Astrocyte of the cerebellum (primary cell): ENCODE measurements around the gene SCRN2.

Experiments
- DNase-seq: peaks from one replicate; pipeline ENCODE4 v3.0.0-alpha.2; 2011; ENCODE audit warnings: low read depth
- H3K4me3 ChIP-seq: 2 replicates; pipeline ENCODE4 v1.5.1; 2011; ENCODE audit warnings: mild to moderate bottlenecking, low read depth, low read length, moderate library complexity
- CTCF ChIP-seq: IDR thresholded peaks from 2 replicates; pipeline ENCODE4 v1.5.1; 2012; ENCODE audit warnings: low read length, low read depth, moderate library complexity, mild to moderate bottlenecking; ENCODE audit errors: missing control alignments
- in situ Hi-C: cut with HindIII; loops from 2 replicates; pipeline ENCODE4 v1.10.0; 2017; ENCODE audit warnings: low sequenced_read_pairs

SCRN2 gene

DNA sequence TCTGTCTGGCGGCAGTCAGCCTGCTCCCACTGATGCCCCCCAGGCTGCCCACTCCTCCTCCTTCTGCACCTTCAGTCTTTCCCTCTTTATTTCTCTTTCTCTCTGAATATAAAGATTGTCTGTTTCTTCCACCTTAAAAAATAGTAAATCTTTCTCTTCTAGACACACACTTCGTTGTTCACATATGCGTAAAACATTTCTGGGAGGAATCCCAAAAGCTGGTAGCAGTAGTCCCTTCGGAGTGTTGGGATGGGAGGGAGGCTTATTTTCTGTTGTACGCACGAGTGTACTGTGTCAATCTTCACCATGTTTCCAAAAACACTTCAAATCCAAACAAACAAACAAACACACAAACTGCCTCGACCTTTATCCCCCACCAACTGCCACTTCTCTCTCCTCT is 29.4 kb downstream of the SCRN2 start:
- DNase-seq = no peak
- in situ Hi-C loops = no loop called here
- no peak overlapping the region for H3K4me3 ChIP-seq
- no peak for TF ChIP-seq CTCF

DNA sequence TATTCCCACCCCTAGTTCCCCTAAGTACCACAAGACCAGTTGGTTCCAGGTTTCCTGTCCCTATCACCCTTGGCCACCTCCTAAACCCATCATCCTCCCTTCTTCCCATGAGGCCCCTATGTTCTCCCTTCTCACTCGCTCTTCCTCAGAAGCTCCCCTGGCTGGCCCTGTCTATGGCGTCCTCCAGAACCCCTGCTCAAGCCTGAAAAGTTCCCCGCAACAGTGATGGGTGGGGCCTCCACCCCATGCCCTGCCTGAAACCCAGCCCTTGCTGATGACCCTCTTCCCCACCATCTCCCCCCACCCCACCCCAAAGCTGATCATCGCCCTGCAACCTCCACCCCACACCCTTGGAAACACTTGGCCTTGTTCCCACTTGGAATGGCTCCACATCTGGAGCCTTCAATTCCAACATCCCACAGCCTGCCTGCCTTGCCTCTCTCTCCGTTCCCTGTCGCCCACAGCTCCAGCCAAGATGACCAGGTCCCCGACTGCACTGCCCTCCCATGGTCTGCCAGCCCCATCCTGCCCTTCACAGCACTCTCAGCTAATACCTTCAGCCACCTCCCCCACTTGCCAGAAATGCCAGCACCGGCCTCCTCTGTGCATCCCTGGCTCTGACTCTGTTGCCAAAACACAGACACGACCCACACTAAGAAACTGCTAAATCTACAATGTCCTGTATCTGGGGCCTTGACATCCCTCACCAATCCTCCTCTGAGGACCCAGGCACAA is 30.0 kb downstream of the SCRN2 start:
- H3K4me3 ChIP-seq = no peak overlapping the region

GRCh38 chr17:47810200-47810821 is 30.8 kb downstream of the SCRN2 start:
- TF ChIP-seq CTCF = no peak
- no peak overlapping the region for H3K4me3 ChIP-seq
- in situ Hi-C loops = no loop called here
- DNase-seq = peak; percentile 86

More for the DNA sequence above, 30.0 kb downstream of the SCRN2 start:
- in situ Hi-C loops = no loop called here
- DNase-seq = no peak
- no peak for TF ChIP-seq CTCF

- no peak for DNase-seq
- in situ Hi-C loops = no loop called here
- no peak overlapping the region for H3K4me3 ChIP-seq
- TF ChIP-seq CTCF = no peak
These were observed 32.1 kb downstream of the SCRN2 start for GRCh38 chr17:47808830-47809480.

- in situ Hi-C loops = no loop called here
- no peak for TF ChIP-seq CTCF
- DNase-seq = no peak
- no peak overlapping the region for H3K4me3 ChIP-seq
These were observed 32.8 kb downstream of the SCRN2 start for GRCh38 chr17:47808036-47808829.

DNA sequence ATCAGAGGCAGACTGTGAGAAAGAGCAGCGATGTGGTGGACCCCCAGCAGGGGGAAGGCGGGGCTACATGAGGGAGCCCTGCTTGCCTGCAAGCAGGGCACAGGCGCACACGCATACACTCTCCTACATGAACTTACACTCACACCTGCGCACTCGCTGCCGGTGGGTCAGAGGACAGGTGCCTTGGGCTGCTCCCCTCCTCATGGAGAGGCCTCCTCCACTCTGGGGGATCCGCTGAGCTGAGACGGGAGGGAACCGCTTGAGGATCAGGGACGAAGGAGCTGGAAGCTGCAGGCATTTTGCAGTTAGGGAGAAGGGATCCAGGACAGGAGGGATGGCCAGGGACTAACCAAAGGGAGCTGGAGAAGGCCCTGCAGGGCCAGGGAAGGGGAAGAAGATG is 33.7 kb downstream of the SCRN2 start:
- in situ Hi-C loops = no loop called here
- no peak for DNase-seq
- H3K4me3 ChIP-seq = no peak overlapping the region
- TF ChIP-seq CTCF = no peak
